Measurements from ENCODE around the gene SERPINA1. TPM values are rescaled to one million over a fixed set of nuclear protein-coding genes. Genes with fewer than 3 reads are reported as not detected.
A peak's percentile ranks its signal among the peaks of the same experiment; 100 is the strongest.

SERPINA1 gene
- total and polyA plus RNA-seq, 2 of the 13 experiments (the other 11 are each of a cell fraction or from before 2014, with no cell fraction given): 3,266 to 11,015 TPM

DNA sequence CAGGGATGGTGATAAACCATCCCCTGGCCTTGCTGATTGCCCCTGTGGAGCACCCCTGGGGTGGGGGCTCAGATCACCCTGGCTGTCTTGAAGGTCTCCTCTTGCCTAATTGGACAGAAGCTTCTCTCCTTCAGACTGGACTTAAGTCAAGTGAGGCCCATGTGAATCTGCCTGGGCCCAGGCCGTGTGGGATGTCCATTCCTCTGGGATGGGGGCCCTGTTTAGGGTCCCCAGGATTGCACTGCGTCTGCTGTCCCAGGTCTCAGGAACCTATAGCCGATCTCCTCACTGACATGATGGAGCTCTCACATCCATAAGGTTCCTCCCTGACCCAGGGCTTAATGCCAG, 20.2 kb downstream of the SERPINA1 start:
- in situ Hi-C loops (cut with HindIII; ENCODE audit: extremely low pct_ligation_motif_present, low pct_unique_long_range_greater_than_20kb): no loop called here
- peaks cover 100% of the 10 kb centered on the region for H3K4me1 ChIP-seq (ENCODE audit: insufficient read depth, low read length)
- no peaks in the 10 kb centered on the region for H3K79me2 ChIP-seq (ENCODE audit: insufficient read depth, low read length)
- WGBS (ENCODE audit: low lambda C conversion rate): no CpG with 5 or more reads among the region's 3 CpGs
- no peak overlapping the region for H2AFZ ChIP-seq (ENCODE audit: low read length)
- no peaks in the 10 kb centered on the region for H3K36me3 ChIP-seq (replicated peaks in 1 of 2; ENCODE audit: control insufficient read depth in 1 of 2, insufficient read depth in 2 of 2, low read length in 2 of 2)
- POLR2A ChIA-PET: interaction anchor here (1.0 to 1.9 kb wide), 3 partner anchors 8 to 45 kb away, joined by 3 to 9 read pairs (median 3); partner anchors contain the start of gene SERPINA6
- H3K4me2 ChIP-seq (ENCODE audit: low read depth, low read length): no peak overlapping the region; the same call in 1 of the 2 replicates
- H3K27me3 ChIP-seq (ENCODE audit: control insufficient read depth in 1 of 2, insufficient read depth in 2 of 2, low read length in 2 of 2): no peaks in the 10 kb centered on the region
- H3K4me3 ChIP-seq (replicated peaks in 1 of 3; ENCODE audit: insufficient read depth in 1 of 3, low read depth in 2 of 3, low read length in 3 of 3): no peak overlapping the region
- no peak for DNase-seq (ENCODE audit: low spot score)
- CTCF ChIA-PET (ENCODE audit: low intra/inter-chr PET ratio, low total read pairs): no interaction called here
- peak overlapping the region; percentile 68 for H3K27ac ChIP-seq (ENCODE audit: extremely low read length, insufficient read depth, low read length)
- H3K9ac ChIP-seq (ENCODE audit: insufficient read depth, low read depth, low read length): no peak overlapping the region
- intact Hi-C loops (cut with micrococcal nuclease; ENCODE audit: unreplicated experiment): no loop called here
- BruUV-seq (replicated peaks): no TSS peak
- no peak for ATAC-seq
- H4K20me1 ChIP-seq (ENCODE audit: insufficient read depth, low read length): no peaks in the 10 kb centered on the region
- TF ChIP-seq MIER2 (CRISPR knock-in tag; IDR thresholded peaks at IDR 0.05) (no peak), TSC22D2 (CRISPR knock-in tag; IDR thresholded peaks at IDR 0.05; ENCODE audit: borderline replicate concordance) (no peak), ZNF24 (IDR thresholded peaks at IDR 0.05) (no peak), BORCS8-MEF2B (CRISPR knock-in tag; IDR thresholded peaks at IDR 0.05) (peak; percentile 46; the same call in 1 of the 2 replicates), RNF219 (CRISPR knock-in tag; IDR thresholded peaks at IDR 0.05) (no peak)
- TF ChIP-seq, protein P1, sequence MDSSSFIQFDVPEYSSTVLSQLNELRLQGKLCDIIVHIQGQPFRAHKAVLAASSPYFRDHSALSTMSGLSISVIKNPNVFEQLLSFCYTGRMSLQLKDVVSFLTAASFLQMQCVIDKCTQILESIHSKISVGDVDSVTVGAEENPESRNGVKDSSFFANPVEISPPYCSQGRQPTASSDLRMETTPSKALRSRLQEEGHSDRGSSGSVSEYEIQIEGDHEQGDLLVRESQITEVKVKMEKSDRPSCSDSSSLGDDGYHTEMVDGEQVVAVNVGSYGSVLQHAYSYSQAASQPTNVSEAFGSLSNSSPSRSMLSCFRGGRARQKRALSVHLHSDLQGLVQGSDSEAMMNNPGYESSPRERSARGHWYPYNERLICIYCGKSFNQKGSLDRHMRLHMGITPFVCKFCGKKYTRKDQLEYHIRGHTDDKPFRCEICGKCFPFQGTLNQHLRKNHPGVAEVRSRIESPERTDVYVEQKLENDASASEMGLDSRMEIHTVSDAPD (CRISPR knock-in tag; IDR thresholded peaks at IDR 0.05): 0 out of 2 replicates have a peak, but pooled peaks have one; percentile 46
- H3K9me3 ChIP-seq (ENCODE audit: low read length): no peaks in the 10 kb centered on the region
- no peak for FAIRE-seq
